Left renal pelvis (tissue), 4 donors: Measurements from ENCODE around the gene DPP9. TPM values are rescaled to one million over a fixed set of nuclear protein-coding genes. Genes with fewer than 3 reads are reported as not detected.

Experiments
- DNase-seq, 4 donors: peaks; one replicate each; pipeline ENCODE4 v3.0.0-alpha.2; 2013; ENCODE audit warnings: low read depth in 4 of 4, low spot score in 3 of 4
- polyA plus RNA-seq, 4 donors: library from polyadenylated mRNA; unstranded; fragments of 120-200 nt; gene quantifications; one replicate each; pipeline ENCODE4 v1.2.1, GENCODE V29; 2013; ENCODE audit not compliant: insufficient read length in 4 of 4

The DPP9 gene
- polyA plus RNA-seq, 4 donors = 17.4 to 26.5 (median 20.8) TPM

DNA sequence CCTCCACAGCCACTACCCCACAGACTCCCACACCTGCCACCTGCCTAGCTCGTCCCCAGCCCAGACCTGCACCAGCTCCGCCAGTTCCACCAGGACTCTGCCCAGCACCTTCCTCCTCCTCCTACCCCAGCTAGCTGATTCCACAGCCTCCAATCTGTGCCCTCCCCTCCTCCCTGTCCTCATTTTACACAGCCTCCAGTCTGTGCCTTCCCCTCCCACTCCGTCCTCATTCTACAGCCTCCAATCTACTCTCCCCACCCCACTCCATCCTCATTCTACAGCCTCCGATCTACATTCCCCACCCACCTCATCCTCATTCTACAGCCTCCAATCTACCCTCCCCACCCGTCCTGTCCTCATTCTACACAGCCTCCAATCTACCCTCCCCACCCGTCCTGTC lies 60.8 kb downstream of the DPP9 start:
- DNase-seq = no peak

DNA sequence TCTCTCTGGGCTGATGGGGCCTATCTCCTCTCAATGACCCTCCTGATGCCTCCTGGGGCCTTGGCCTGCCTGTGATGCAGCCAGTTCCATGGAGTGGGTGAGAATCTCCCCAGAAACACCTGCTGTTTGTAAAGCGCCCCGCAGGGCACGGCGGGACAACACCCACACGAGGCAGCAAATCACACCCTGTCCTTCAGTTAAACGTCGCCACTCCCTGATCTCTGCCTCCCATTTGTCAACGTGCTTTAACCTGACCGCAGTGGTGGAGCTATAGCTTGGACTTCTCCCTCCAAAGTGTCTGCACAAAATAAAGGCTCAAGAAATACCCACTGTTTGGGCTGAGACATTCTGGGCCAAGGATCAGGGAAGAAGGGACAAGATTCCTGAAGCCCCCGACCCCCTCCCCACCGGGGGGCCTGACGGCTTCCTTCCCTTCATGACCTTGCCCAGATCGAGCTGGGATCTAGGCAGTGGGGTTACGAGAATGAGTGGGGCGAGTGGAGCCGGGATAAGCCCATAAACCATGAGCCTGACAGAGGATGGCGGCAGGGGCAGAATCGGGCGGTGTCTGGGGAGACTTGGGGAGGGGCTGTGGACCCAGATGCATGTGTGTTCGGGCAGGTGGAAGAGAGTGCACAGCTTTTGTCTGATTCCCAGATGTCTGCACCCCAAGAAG lies 61.5 kb downstream of the DPP9 start:
- DNase-seq = no peak

DNA sequence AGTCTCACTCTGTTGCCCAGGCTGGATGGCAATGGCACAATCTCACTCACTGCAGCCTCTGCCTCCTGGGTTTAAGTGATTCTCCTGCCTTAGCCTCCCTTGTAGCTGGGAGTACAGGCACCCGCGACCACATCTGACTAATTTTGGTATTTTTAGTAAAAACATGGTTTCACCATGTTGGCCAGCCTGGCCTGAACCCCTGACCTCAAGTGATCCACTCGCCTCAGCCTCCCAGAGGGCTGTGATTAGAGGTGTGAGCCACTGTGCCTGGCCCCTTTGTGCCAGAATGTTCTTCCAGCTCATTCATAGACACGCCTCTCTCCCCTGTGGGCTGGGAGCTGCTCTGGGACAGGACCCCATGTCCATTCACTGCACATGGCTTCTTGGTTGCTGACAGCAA lies 62.6 kb downstream of the DPP9 start:
- DNase-seq = no peak

DNA sequence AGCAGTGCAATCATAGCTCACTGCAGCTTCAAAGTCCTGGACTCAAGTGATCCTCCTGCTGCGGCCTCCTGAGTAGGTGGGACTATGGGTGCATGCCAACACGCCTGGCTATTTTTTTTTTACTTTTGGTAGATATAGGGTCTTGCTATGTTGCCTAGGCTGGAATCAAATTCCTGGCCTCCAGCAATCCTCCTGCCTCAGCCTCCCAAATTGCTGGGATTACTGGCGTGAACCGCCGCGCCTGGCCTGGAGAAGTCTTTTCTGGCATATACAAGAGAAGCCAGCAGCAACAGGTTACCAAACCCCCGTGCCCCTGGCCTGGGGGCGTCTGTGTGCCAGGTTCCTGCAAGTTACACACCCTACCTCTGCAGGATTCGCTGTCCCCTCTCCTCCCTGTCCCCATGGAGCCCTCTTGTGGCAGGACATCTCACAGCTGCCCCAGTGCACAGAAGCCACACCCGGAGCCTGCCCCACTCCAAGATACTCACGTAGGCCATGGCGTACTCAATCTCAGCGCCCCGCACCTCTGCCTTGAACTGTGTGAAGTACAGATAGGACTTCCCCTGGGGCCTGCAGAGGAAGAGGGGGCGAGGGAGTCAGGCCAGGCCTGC lies 63.4 kb downstream of the DPP9 start:
- DNase-seq = no peak

DNA sequence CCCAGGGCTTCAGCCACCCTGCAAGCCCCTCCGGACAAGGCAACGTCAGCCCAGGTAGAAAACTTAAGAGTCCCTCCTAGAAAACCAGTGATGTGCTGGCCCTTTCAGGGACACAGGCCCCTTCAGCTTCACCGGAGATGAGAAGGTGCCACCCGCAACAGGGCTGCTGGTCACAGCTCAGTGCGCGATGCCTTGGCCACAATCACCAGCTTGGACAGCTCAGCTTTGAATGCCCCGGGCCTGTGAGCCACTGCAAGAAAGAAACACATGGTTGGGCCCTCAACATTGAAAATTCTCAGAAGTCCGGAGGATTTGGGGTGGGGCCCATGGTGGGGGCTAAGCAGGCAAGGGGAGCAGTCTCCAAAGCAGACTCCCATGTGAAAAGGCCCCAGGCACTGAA lies 65.8 kb downstream of the DPP9 start:
- no peak for DNase-seq

DNA sequence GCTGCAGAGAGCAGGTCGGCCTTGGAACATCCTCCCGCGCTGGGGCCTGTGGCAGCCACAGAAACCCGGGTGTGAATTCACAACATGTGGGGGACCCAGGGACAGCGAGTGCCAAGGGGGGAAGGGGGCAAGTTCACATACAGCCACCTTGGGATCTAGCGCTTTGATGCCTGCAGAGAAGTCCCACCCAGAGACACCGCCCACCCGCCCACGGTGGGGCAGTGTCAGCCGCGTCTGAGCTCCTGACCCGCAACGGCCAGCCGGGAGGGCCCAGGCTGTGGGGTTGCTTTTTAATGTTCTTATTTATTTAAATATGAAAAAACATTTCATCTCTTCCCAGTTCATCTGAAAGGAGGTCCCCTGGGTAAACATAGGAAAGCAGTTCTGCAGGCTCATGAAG lies 66.4 kb downstream of the DPP9 start:
- DNase-seq = no peak

DNA sequence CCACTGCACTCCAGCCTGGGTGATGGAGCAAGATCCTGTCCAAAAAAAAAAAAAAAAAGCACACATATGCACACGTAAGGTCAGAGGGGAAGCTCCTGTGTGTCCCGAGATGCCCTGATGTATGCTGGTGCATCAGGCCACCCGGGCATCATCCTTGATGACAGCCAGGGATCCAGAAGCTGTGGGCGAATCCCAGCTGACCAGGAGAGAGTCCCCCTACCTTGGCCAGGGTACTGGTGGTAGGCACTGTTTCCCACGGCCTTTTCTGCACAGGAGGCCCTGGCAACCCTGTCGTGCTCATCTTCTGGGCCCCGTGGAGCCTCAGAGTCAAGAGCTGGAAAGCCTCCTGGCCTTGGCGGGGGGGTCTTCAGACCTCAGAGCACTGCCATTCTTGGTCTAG lies 67.5 kb downstream of the DPP9 start:
- no peak for DNase-seq

DNA sequence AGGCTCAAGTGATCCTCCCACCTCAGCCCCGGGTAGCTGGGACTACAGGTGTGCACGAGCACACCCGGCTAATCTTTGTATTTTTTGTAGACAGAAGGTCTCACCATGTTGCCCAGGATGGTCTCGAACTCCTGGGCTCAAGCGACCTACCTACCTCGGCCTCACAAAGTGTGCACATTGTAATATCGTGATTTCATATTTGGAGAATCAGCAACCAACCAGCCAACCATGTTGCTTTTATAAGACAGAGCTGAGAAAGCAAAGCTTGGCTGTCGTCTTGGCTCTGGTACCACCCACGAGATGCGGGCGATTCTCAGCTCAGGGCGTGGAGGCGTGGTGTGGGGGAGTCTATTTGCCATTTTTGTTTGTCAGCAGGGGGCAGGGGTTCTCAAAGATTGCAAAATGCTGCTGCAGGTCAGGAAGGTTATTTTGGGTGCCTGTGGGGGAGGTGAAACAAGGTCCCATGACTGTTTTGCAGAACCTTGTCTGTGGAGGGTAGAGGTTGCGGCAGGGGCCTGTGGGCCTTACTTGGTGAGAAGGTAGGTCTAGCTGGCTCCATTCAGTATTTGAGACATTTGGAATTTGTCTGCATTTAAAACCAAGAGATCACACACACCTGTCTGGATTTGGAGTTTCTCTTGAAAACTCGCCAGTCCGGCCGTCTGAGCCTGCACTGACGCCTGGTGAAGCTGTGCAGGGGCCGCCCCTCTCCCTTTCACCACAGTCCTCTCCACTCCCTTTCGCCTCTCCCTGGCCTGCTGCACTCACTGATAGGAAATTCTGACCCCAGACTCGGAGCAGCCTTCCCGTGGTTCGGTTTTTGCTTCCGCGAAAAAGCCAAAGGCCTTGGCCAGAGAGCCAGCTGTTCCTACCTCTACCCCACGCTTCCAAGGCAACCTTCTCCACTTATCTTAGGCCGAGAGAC lies 68.9 kb downstream of the DPP9 start:
- no peak for DNase-seq

DNA sequence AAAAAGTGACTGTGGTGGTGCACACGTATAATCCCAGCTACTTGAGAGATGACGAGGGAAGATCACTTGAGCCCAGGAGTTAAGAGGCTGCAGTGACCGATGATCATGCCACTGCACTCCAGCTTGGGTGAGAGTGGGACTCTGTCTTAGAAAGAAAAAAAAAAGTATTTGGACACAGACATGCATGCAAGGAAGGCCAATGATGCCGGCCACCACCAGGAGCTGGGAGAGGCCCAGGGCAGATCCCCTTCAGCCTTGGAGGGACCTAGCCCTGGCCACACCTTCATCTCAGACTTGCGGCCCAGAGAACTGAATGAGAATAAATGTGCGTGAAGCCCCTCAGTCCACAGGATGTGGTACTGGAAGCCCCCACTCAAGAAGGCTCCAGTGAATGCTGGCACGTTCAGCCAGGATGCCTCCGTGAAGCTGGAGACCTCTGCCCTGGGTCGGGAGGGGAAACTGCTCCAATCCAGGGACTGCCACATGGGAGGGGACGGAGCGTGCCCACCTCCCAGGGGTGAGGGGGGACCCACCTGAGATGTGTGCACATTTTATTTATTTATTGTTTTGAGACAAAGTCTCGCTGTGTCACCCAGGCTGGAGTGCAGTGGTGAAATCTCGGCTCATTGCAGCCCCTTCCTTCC lies 69.7 kb downstream of the DPP9 start:
- DNase-seq = no peak

DNA sequence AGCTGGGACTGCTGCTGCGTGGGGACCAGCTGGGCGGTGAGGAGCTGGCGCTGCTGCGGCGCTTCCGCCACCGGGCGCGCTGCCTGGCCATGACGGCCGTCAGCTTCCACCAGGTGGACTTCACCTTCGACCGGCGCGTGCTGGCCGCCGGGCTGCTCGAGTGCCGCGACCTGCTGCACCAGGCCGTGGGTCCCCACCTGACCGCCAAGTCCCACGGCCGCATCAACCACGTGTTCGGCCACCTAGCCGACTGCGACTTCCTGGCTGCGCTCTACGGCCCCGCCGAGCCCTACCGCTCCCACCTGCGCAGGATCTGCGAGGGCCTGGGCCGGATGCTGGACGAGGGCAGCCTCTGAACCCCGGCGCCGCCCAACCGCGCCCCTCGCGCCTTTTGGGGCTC lies 71.6 kb downstream of the DPP9 start:
- DNase-seq = no peak

DNA sequence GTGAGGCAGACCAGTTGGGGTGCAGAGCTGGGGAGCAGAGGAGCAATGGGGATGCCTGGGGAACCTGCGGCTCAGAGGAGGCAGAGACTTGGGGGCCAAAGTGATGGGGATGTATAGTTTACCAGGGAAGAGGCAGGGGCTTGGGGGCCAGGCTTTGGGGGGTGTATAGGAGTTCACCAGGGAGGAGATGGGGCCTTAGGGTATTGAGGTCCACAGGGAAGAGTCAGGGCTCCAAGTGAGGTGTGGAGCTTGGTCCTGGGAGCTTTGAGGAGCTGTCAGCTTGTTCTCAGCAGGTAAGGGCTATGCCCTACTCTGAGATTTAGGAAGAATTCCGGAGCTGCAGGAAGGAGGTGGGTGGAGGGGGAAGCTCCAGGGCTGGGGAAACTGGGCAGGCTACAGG lies 73.5 kb downstream of the DPP9 start:
- no peak for DNase-seq

DNA sequence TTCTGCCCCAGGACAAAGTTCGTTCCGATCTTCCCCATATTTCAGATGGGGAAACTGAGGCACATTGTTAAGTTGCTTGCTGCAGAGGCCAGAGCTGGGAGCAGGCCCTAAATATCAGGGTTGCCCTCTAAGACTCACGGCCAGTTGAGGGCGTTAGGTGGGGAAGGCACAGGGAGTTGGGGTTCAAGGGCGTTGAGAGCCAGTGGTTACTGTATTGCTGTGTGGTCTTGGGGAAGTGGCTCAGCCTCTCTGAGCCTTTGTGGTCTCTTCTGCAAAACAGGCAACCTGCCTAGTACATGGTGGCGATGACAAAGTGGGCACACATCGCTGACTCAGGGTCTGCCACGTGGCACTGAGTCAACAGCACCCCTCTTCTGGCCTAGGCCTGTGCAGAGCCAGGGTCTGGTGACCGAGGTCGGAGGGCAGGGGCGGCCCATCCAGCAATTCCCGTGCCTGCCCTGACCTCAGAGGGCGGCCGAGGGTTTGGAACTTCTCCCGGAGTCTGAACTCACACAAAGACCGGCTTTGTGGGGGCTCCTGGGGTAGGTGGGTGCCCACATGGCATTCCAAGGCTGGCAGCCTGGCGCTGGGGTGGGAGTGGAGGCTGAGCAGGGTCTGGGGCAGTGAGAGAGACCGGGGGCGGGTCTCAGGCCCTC lies 74.1 kb downstream of the DPP9 start:
- DNase-seq = no peak

DNA sequence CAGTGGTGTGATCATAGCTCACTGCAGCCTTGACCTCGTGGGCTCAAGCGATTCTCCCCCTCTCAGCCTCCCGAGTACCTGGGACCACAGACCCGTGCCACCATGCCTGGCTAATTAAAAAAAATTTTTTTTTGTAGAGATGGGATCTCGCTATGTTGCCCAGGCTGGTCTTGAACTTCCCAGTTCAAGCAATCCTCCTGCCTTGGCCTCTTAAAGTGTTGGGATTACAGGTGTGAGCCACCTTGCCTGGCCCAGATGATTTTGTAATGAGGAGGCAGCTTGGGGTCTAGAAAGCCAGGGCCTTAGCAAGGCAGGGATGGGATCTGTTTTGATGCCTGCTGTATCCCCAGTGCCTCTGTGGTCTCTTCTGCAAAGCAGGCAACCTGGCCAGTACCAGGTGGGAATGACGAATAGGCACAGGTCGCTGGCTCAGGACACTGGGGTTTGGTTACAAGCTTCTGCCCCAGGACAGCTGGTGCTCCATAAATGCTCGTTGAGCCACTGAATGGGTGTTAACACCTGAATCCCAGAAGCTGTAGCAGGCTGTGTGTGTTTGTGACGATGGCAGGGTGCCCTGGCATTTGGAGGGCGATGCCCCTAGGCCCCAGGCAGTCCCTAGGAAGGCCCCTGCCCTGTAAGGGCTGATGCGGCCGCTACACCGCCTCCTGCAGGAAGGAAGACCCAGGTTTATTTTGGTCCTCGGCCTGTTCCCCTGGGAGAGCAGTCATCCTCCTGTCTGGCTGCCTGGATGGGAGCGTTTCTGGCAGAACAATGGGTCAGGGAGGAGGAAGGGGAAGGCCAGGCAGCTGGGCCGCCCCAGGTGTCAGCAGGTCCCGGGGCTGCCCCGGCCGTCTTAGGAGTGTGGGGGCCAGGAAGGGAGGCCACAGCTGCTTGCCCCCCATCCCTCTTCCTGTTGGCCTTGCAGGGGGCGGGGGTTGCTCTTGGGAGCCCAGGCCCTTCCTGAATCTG lies 75.7 kb downstream of the DPP9 start:
- no peak for DNase-seq

DNA sequence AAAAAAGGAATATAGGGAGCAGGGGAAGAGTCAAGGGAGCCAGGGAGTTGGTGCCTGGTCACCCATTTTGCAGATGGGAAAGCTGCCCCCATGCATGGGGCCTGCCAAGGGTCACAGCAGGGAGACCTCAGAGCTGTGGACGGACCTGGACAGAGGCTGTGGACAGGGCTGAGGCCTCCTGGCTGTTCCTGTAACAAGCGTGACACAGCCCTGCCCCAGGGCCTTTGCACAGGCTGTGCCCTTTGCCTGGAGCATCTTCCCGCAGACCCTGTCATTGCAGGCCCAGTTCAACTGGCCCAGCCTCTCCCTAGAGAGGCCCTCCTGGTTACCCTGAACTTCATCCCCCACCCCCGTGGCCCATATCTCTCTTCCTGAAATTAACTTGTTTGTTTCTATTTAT lies 77.9 kb downstream of the DPP9 start:
- DNase-seq = no peak

DNA sequence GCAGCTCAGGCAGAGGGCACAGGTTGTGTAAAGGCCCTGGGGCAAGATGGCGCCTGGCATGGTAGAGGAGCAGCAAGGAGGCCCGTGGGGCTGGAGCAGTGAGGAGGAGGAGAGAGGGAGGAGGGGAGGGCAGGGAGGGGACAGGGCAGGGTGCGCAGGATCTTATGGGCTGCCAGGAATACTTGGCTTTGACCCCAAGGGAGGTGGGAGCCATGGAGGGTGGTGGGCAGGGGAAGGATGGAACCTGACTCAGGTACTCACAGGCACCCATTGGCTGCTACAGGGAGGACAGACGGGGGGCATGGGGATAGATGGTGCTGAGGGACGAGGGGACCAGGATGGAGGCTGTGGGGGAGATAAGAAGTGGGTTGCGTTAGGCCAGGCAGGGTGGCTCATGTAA lies 81.0 kb downstream of the DPP9 start:
- DNase-seq = no peak

DNA sequence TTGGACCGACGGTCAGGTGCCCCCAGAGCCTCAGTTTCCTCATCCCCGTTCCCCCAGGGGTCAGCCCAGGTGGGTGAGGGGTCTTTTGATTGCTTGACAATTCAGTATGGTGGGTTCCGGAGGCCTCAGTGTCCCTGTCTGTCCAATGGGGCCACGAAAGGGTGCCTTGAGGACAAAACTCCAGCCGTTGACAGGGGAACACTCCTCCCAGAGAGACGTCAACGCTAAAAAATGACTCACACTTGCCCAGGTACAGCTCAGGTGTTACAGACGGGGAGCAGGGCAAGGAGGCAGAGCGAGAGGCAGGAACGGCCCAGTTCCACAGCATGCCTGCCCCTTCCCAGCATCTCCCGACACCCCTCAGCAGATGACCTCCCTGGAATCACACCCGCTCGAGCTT lies 82.5 kb downstream of the DPP9 start:
- no peak for DNase-seq

DNA sequence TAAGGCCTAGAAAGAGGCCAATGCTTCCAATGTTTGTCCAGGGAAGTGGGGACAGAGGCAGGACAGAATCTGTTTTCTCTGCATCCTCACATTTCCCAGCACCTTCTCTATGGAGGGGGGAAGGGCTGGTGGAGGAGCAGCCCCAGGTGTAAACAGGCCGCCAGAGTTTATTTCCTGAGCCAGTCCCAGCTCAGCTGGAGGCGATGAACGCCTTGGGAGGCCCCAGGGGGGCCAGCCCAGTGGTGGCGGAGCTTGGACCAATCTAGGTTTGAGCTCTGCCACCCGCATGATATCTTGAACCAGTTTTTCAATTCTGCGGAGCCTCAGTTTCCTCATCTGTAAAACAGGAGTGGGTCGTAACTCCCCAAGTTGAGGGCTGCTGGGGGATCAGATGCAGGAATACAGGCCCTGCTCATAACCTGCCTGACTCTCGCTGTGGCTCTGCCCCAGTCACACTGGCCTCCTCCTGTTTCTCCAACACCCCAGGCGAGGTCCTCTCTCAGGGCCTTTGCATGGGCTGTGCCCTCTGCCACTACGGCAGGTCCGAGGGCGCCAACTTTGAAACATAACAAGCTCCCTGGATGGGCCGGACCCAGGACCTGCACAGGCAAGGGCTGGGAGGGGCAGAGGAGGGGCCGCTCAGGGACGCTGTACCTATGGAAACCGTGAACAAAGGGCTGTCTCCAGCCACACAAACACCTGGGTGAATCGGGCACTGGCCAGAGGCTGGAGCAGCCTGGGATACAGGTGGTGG lies 83.2 kb downstream of the DPP9 start:
- no peak for DNase-seq

DNA sequence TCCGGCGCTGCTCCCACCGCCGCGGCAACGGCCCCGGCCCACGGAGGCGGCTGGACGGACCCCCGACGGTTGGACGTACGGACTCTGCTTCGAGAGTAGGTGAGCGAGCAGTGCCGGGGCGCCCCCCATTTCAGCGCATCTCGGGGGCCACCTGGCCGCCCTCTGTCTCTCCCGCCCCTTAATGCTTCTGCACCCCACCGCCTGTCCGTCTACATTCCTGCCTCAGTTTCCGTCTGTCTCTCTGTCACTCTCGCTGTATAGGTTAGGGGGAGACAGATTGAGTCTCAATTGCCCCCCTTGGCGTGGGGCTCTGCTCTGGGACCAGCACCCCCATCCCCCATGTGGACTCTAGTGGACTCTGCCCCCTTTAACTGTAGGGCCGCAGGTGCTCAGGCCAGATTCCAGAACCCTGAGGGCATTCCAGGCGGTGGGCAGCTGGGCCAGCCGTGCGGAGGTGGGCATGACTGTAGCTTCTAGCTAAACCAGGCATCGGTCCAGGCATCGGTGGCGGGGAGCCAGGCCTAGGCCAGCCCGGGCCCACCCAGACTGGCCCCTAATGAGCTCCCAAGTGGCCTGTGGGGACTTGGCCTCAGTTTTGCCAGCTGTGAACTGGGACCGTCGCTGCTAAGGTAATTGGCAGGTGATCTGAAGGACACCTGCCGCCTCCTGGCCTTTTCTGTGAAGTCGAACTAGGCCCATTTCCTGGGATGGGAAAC lies 84.0 kb downstream of the DPP9 start:
- DNase-seq = no peak
